IPS DF 6.9 (cell line): ENCODE measurements around the gene NANOS1.

ENCODE experiments used
- DNase-seq: peaks from one replicate; pipeline ENCODE4 v3.0.0-alpha.2; 2013; ENCODE audit warnings: low read depth, low spot score
- H3K27ac ChIP-seq: one replicate; pipeline ENCODE4 v1.5.1; 2013; ENCODE audit warnings: low read length, control low read depth
- H3K27me3 ChIP-seq: 2 replicates; pipeline ENCODE4 v1.6.1; 2013; ENCODE audit warnings: mild to moderate bottlenecking, low read length; ENCODE audit not compliant: control insufficient read depth, insufficient read depth
- H3K36me3 ChIP-seq: 2 replicates; pipeline ENCODE4 v1.6.1; 2013; ENCODE audit warnings: low read length; ENCODE audit not compliant: control insufficient read depth, insufficient read depth
- H3K4me1 ChIP-seq: 2 replicates; pipeline ENCODE4 v1.6.1; 2013; ENCODE audit warnings: low read length; ENCODE audit not compliant: control insufficient read depth, insufficient read depth
- H3K4me3 ChIP-seq: 2 replicates; pipeline ENCODE4 v1.5.1; 2013; ENCODE audit warnings: mild to moderate bottlenecking, low read length
- H3K9me3 ChIP-seq: 2 replicates; pipeline ENCODE4 v1.6.1; 2013; ENCODE audit warnings: low read length, inconsistent platforms; ENCODE audit not compliant: control insufficient read depth, insufficient read depth
- WGBS: extraction: QIAGEN DNeasy Blood & Tissue Kit; methylation state at CpG from one replicate; pipeline ENCODE4 v1.1.7; 2013; ENCODE audit warnings: mixed read lengths, missing lambda C conversion rate; ENCODE audit not compliant: insufficient read length, insufficient coverage; 5-methylcytosine and 5-hydroxymethylcytosine counted together

The NANOS1 gene

GRCh38 chr10:119030421-119031250, 1.1 kb downstream of the NANOS1 start:
- no peak for DNase-seq
- no CpG with 5 or more reads among the region's 65 CpGs for WGBS

GRCh38 chr10:119031496-119032059, 2.1 kb downstream of the NANOS1 start:
- DNase-seq: no peak
- Histone ChIP-seq H3K4me3 (no peak overlapping the region), H3K36me3 (peaks cover 3% of the 10 kb centered on the region; the same call in 1 of the 2 replicates), H3K27me3 (no peaks in the 10 kb centered on the region), H3K27ac (no peak overlapping the region), H3K9me3 (no peaks in the 10 kb centered on the region), H3K4me1 (no peaks in the 10 kb centered on the region)
- no CpG with 5 or more reads among the region's 7 CpGs for WGBS

More at GRCh38 chr10:119030421-119031250, 1.1 kb downstream of the NANOS1 start:
- no peaks in the 10 kb centered on the region for H3K4me1 ChIP-seq
- peak overlapping the region; percentile 58; the same call in 1 of the 2 replicates for H3K4me3 ChIP-seq
- no peaks in the 10 kb centered on the region for H3K9me3 ChIP-seq
- H3K36me3 ChIP-seq: peaks cover 3% of the 10 kb centered on the region; the same call in 1 of the 2 replicates
- H3K27ac ChIP-seq: no peak overlapping the region
- H3K27me3 ChIP-seq: no peaks in the 10 kb centered on the region

- no peak for DNase-seq
- Histone ChIP-seq H3K4me3 (no peak overlapping the region), H3K4me1 (no peaks in the 10 kb centered on the region), H3K27me3 (no peaks in the 10 kb centered on the region), H3K27ac (no peak overlapping the region), H3K36me3 (peaks cover 41% of the 10 kb centered on the region), H3K9me3 (no peaks in the 10 kb centered on the region)
- WGBS: no CpG with 5 or more reads among the region's 1 CpG
These were observed 9.6 kb downstream of the NANOS1 start for GRCh38 chr10:119039161-119039560.

GRCh38 chr10:119041326-119041725, 11.8 kb downstream of the NANOS1 start:
- Histone ChIP-seq H3K9me3 (no peaks in the 10 kb centered on the region), H3K27me3 (no peaks in the 10 kb centered on the region), H3K27ac (no peak overlapping the region), H3K36me3 (peaks cover 47% of the 10 kb centered on the region), H3K4me3 (no peak overlapping the region), H3K4me1 (no peaks in the 10 kb centered on the region)
- WGBS: no CpG with 5 or more reads among the region's 4 CpGs
- no peak for DNase-seq

GRCh38 chr10:119042169-119042568, 12.7 kb downstream of the NANOS1 start:
- H3K4me3 ChIP-seq: no peak overlapping the region
- no peaks in the 10 kb centered on the region for H3K27me3 ChIP-seq
- DNase-seq: no peak
- no peak overlapping the region for H3K27ac ChIP-seq
- H3K9me3 ChIP-seq: no peaks in the 10 kb centered on the region
- H3K36me3 ChIP-seq: peaks cover 45% of the 10 kb centered on the region
- WGBS: no CpG with 5 or more reads among the region's 26 CpGs
- no peaks in the 10 kb centered on the region for H3K4me1 ChIP-seq

GRCh38 chr10:119045561-119045960, 16.0 kb downstream of the NANOS1 start:
- peaks cover 47% of the 10 kb centered on the region for H3K36me3 ChIP-seq
- DNase-seq: no peak
- H3K27ac ChIP-seq: no peak overlapping the region
- no peaks in the 10 kb centered on the region for H3K4me1 ChIP-seq
- H3K27me3 ChIP-seq: no peaks in the 10 kb centered on the region
- WGBS: no CpG with 5 or more reads among the region's 7 CpGs
- no peaks in the 10 kb centered on the region for H3K9me3 ChIP-seq
- H3K4me3 ChIP-seq: no peak overlapping the region

- H3K9me3 ChIP-seq: no peaks in the 10 kb centered on the region
- H3K4me3 ChIP-seq: no peak overlapping the region
- no CpG with 5 or more reads among the region's 5 CpGs for WGBS
- no peak overlapping the region for H3K27ac ChIP-seq
- H3K27me3 ChIP-seq: no peaks in the 10 kb centered on the region
- no peaks in the 10 kb centered on the region for H3K4me1 ChIP-seq
- no peak for DNase-seq
- peaks cover 49% of the 10 kb centered on the region for H3K36me3 ChIP-seq
These were observed 19.8 kb downstream of the NANOS1 start for GRCh38 chr10:119049361-119049760.

GRCh38 chr10:119049777-119050176, 20.3 kb downstream of the NANOS1 start:
- H3K4me3 ChIP-seq: no peak overlapping the region
- WGBS: 100% methylated on average over 13 of the region's 14 CpGs

GRCh38 chr10:119051775-119052174, 22.3 kb downstream of the NANOS1 start:
- H3K27me3 ChIP-seq: no peaks in the 10 kb centered on the region
- no peak for DNase-seq
- no peak overlapping the region for H3K4me3 ChIP-seq
- peaks cover 45% of the 10 kb centered on the region for H3K36me3 ChIP-seq
- WGBS: no CpG with 5 or more reads among the region's 3 CpGs
- no peak overlapping the region for H3K27ac ChIP-seq
- H3K9me3 ChIP-seq: no peaks in the 10 kb centered on the region
- H3K4me1 ChIP-seq: no peaks in the 10 kb centered on the region

More at GRCh38 chr10:119049777-119050176, 20.3 kb downstream of the NANOS1 start:
- H3K36me3 ChIP-seq: peaks cover 52% of the 10 kb centered on the region
- no peaks in the 10 kb centered on the region for H3K4me1 ChIP-seq
- H3K27me3 ChIP-seq: no peaks in the 10 kb centered on the region
- no peak overlapping the region for H3K27ac ChIP-seq
- H3K9me3 ChIP-seq: no peaks in the 10 kb centered on the region
- no peak for DNase-seq

GRCh38 chr10:119055472-119055871, 26.0 kb downstream of the NANOS1 start:
- Histone ChIP-seq H3K4me3 (no peak overlapping the region), H3K36me3 (peaks cover 47% of the 10 kb centered on the region), H3K4me1 (no peaks in the 10 kb centered on the region), H3K9me3 (no peaks in the 10 kb centered on the region), H3K27me3 (no peaks in the 10 kb centered on the region), H3K27ac (no peak overlapping the region)
- no CpG with 5 or more reads among the region's 1 CpG for WGBS
- DNase-seq: no peak
